HG03378 (cell line): ENCODE data around the gene CNPY4.

Experiments used
- ATAC-seq: cut with Tn5 transposase; IDR thresholded peaks from one replicate; pipeline ENCODE4 v1.9.1; 2021; ENCODE audit warnings: mild to moderate bottlenecking, moderate library complexity; ENCODE audit not compliant: unreplicated experiment

Gene CNPY4

DNA sequence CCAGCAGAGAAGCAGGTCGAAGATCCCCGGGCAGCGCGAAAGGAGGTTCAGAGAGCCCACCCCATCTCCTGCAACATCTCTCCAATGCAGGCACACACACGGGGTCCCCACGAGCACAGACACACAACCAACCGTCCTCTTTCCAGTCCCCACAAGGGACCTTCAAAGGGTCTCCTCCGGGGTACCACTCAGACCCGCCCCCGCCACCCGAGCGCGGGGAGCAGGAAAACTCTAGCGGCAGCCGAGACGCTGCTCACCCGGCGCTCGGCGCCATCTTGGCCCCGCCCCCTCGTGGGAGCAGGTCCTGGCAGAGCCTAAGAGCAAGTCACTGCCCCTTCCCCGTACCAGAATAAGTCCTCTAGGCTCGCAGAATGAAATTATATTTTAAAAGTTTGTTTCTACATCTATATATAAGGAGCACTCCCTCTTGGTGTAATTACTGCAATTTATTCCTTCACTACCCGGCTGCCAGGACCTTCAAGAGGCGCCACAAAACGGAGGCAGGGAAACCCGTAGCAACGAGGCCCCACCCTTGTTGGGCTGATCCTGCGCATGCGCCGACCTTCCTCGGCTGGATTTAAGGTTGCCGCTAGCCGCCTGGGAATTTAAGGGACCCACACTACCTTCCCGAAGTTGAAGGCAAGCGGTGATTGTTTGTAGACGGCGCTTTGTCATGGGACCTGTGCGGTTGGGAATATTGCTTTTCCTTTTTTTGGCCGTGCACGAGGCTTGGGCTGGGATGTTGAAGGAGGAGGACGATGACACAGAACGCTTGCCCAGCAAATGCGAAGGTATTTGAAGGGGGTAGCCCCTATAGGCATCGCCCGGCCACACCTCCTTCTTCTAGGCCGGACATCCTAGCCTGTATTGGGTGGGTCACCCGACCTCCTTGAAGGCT is at the start of gene CNPY4, which contains the start of gene TAF6:
Gene CNPY4 (plus strand): TSS at position 563 of the 898 bp plus-strand sequence. CDS start 111 bp downstream, at position 674.
Gene TAF6 (minus strand): TSS at position 287 of the 898 bp plus-strand sequence. CDS start 5,149 bp downstream, outside the sequence.
- peak; percentile 71 for ATAC-seq

GRCh38 chr7:100069991-100070390 is 49.4 kb upstream of the CNPY4 start:
- ATAC-seq, result no peak

- ATAC-seq, result no peak
These were observed 48.3 kb upstream of the CNPY4 start for GRCh38 chr7:100071018-100071723.

DNA sequence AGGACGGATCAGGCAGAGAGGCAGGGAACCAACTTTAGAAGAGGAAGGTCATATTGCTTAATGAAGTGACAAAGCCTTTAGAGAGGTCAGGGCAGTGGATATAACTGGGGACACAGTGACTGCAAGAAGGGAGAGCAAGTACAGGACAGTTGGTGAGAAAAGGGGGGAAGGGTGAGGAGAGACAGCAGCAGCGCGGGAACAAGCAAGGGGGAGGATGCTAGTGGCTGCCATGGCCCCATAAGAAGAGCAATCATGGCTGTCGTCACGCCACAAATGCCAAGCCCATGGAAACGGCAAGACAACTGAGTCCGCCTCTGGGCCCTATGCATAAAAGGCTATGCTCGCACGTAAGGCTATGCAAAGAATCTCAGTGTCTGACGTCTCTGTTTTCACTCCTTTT is 47.0 kb upstream of the CNPY4 start:
- no peak for ATAC-seq

DNA sequence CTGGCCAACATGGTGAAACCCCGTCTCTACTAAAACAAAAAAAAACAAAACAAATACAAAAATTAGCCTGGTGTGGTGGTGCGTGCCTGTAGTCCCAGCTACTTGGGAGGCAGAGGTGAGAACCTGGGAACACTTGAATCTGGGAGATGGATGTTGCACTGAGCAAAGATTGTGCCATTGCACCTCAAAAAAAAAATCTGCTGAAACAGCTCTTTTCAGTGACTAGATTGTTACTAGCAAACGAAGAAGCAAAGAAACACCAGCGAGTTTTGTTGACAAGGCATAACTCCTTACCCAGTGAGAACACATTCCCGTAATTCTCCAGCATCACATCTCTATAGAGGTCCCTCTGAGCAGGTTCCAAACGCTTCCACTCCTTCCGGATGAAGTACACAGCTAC is 44.6 kb upstream of the CNPY4 start:
- no peak for ATAC-seq

- no peak for ATAC-seq
These were observed 44.0 kb upstream of the CNPY4 start for GRCh38 chr7:100075418-100075817.

- ATAC-seq, result no peak
These were observed 42.2 kb upstream of the CNPY4 start for GRCh38 chr7:100077205-100077604.

DNA sequence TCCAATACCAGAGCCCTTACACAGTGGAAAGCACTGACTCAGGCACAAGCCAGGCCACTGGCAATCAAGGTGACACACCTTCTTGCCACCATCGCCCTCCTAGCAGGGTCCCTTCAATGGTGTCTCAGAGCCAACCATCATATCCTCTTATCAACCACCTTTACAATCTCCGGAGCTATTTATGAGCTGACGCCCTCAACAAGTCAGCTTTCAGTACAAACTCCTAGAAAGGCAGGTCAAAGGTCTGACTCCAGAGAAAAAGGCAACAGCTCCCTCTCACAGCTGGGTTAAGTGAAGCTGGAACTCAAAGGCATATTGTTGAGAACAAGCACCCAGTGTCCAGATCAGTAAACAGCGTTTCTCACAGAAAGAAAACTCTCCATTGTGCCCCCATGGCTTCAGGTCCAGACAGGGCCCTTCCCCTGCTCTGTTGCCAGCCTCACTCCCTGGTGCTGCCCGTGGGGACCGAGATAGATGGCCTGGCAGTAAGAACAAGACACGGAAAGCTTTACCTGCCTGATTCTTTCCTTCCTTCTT is 40.3 kb upstream of the CNPY4 start:
- no peak for ATAC-seq

GRCh38 chr7:100080907-100081534 is 38.4 kb upstream of the CNPY4 start:
- ATAC-seq, result no peak

DNA sequence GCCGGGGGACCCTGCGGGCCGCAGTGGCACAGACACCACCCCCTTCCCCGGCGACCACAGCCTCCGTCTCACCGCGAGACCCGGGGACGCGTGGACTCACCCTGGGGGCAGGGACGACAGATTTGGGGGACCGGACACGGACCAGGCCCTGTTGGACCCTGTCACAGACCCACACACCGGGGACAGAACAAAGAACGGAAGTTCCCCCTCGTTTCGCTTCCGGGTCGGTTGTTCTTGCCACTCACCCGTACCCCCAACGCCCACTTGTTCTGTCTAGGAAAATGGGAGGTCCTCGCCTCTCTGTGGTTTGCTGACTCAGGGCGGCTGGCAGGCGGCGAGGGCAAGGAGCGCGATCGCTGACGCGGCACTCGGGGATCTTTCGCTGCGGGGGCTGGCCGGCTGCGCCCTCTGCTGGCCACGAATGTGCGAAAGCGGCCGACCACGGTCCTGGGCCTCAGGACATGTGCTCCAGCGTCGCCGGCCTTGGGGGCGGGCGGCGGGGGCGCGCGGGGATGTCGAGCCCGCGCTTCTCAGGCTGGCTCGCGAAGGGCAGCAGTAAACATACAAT is 37.8 kb upstream of the CNPY4 start, which contains the start of gene ZNF3:
Gene ZNF3 (minus strand): TSS at position 189 of the 568 bp plus-strand sequence. CDS start 4,366 bp downstream, outside the sequence.
- peak; percentile 73 for ATAC-seq

GRCh38 chr7:100082978-100083377 is 36.5 kb upstream of the CNPY4 start:
- ATAC-seq, result no peak

DNA sequence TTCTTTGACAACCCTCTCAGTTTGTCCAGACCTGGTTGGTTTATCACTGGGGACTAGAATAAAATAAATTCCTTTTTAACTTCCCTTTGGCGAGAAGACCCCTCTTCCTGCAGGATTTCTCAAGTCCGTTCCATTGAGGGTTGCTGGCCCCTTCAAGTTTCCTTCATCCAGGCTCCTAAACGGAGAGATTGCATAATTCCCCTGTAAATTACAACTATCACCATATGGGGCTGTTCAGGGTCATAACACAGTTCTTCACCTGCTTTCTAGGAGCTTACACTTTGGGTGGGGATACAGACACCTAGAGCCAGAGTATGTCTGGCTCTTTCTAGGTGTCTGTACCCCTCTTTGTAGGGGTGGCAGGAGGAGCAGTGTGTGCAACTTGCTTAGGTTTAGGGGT is 33.9 kb upstream of the CNPY4 start:
- ATAC-seq, result no peak

DNA sequence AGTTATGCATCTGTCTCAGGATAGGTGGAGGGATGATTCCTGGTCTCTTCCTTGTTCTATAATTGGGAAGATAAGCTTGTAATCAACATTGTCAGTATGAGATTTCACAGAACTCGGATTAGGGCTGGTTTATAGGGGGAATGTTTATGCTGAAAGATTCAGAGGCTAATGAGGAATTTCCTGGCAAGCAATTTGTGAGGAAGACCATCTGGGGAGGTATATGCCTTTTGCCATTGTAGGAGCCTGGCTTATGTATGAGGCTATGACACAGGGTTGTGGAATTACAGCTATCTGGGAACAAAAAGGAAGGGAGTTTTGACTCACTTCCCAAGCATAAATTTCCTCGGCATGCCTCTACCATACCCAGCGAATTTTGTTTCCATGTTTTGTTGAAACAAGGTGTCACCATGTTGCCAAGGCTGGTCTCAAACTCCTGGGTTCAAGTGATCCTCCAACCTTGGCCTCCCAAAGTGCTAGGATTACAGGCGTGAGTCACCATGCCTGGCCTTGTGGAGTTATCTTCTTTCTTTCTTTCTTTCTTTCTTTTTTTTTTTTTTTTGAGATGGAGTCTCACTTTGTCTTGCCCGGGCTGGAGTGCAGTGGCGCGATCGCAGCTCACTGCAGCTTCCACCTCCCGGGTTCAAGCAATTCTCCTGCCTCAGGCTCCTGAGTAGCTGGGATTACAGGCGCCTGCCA is 32.2 kb upstream of the CNPY4 start:
- ATAC-seq, result no peak

GRCh38 chr7:100088095-100088620 is 31.3 kb upstream of the CNPY4 start:
- ATAC-seq, result no peak

- ATAC-seq, result no peak
These were observed 30.6 kb upstream of the CNPY4 start, which contains the start of gene COPS6 for GRCh38 chr7:100088621-100089457. Gene COPS6 (plus strand): TSS chr7:100088969. CDS start chr7:100088991, 22 bp downstream.

GRCh38 chr7:100089458-100090196 is 29.8 kb upstream of the CNPY4 start:
- ATAC-seq, result no peak

- no peak for ATAC-seq
These were observed 28.7 kb upstream of the CNPY4 start for GRCh38 chr7:100090527-100091410.
